Activated naive CD4-positive, alpha-beta T cell treated with anti-CD3 and anti-CD28 coated beads for 36 hours (primary cell): Measurements from ENCODE around the gene SESN1. TPM values are rescaled to one million over a fixed set of nuclear protein-coding genes. Genes with fewer than 3 reads are reported as not detected.

Experiments
- CTCF ChIA-PET: fragments of 350-600 bp; sonication (Branson Sonifier 250); formaldehyde crosslinking; loops from one replicate; lab custom pipeline; 2021; ENCODE audit warnings: antibody characterized with exemption; lab: Charles Lee
- DNase-seq: peaks from one replicate; pipeline ENCODE4 v3.0.0-alpha.2; 2020
- H3K27ac Mint-ChIP-seq: one replicate; pipeline ENCODE4 v1.8.0; 2021; ENCODE audit warnings: mild to moderate bottlenecking, mixed read lengths
- H3K27me3 Mint-ChIP-seq: one replicate; pipeline ENCODE4 v1.8.0; 2021; ENCODE audit warnings: low read depth, mixed read lengths
- H3K36me3 Mint-ChIP-seq: one replicate; pipeline ENCODE4 v1.8.0; 2021; ENCODE audit warnings: low read depth, mixed read lengths
- H3K4me1 Mint-ChIP-seq: one replicate; pipeline ENCODE4 v1.8.0; 2021; ENCODE audit warnings: low read depth, mixed read lengths
- H3K4me3 Mint-ChIP-seq: one replicate; pipeline ENCODE4 v1.8.0; 2021; ENCODE audit warnings: mild to moderate bottlenecking, moderate library complexity, mixed read lengths
- H3K9me3 Mint-ChIP-seq: one replicate; pipeline ENCODE4 v1.8.0; 2021; ENCODE audit warnings: mixed read lengths
- intact Hi-C: fragments of 100-400 bp; cut with micrococcal nuclease; formaldehyde crosslinking; loops from one replicate; pipeline ENCODE4 v1.15.1; 2023
- total RNA-seq, 2 experiments: library from RNA; stranded (reverse); gene quantifications; one replicate each; pipeline ENCODE4 v1.2.3, GENCODE V29; 2021

SESN1 gene
- total RNA-seq, 2 experiments from 2014 or later: 34.0 to 35.0 TPM

GRCh38 chr6:108961985-108962384 lies 132.7 kb downstream of the SESN1 start:
- no peak for DNase-seq
- Mint-ChIP-seq H3K9me3 (no peaks in the 10 kb centered on the region), H3K36me3 (no peaks in the 10 kb centered on the region), H3K27me3 (no peaks in the 10 kb centered on the region), H3K4me3 (no peak overlapping the region), H3K27ac (no peak overlapping the region), H3K4me1 (peaks cover 4% of the 10 kb centered on the region)
- CTCF ChIA-PET: no interaction called here
- intact Hi-C loops: no loop called here

GRCh38 chr6:108961077-108961476 lies 133.6 kb downstream of the SESN1 start:
- CTCF ChIA-PET: no interaction called here
- intact Hi-C loops: no loop called here
- no peak overlapping the region for H3K27ac Mint-ChIP-seq
- no peak overlapping the region for H3K4me3 Mint-ChIP-seq
- DNase-seq: no peak
- H3K9me3 Mint-ChIP-seq: no peaks in the 10 kb centered on the region
- no peaks in the 10 kb centered on the region for H3K36me3 Mint-ChIP-seq
- no peaks in the 10 kb centered on the region for H3K27me3 Mint-ChIP-seq
- peaks cover 3% of the 10 kb centered on the region for H3K4me1 Mint-ChIP-seq

DNA sequence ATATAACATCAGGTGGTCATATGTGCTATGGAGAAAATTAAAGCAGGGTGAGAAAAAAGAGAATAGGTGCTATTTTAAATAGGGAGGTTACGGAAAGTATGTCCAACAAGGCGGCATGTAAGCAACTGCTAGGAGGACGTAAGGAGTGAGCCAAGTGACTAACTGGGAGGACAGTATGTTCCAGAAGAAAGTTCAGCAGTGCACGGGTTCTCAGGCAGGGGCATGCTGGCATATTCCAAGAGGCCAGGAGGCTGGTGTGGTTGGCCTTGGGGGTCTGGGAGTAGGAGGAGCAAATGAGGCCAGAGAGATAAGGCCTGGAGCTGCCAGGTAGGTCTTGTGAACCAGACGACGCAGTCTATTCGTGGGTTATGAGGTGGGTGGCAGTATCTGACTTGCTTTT lies 134.0 kb downstream of the SESN1 start:
- peaks cover 5% of the 10 kb centered on the region for H3K4me1 Mint-ChIP-seq
- CTCF ChIA-PET: no interaction called here
- no peak overlapping the region for H3K4me3 Mint-ChIP-seq
- intact Hi-C loops: no loop called here
- DNase-seq: no peak
- H3K9me3 Mint-ChIP-seq: no peaks in the 10 kb centered on the region
- no peaks in the 10 kb centered on the region for H3K27me3 Mint-ChIP-seq
- H3K36me3 Mint-ChIP-seq: no peaks in the 10 kb centered on the region
- no peak overlapping the region for H3K27ac Mint-ChIP-seq

DNA sequence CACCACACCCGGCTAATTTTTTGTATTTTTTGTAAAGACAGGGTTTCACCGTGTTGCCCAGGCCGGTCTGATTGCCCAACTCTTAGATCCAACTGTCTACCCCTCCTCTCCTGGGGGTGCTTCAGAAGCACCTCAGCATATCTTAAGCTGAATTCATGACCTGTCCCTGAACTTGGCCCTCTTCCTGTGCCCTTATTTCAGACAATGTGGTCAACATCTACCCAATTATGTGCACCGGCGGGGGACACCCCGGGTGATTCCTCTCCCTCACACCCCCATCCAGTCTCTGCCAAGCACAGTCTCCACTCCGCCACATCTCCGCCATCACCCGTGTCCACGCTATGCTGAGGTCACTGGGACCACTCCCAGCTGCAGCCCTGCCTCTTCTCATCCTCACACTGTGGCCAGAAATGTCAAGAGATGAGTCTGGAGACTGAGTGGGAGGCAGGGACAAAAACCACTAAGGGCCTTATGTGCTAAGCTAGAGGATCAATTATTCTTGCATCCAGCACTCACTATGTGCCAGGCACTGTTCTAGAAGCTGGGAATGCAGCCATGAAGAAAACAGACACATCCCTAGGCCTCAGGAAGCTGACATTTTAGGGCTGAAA lies 134.6 kb downstream of the SESN1 start:
- no peak overlapping the region for H3K4me3 Mint-ChIP-seq
- intact Hi-C loops: no loop called here
- peaks cover 8% of the 10 kb centered on the region for H3K4me1 Mint-ChIP-seq
- H3K9me3 Mint-ChIP-seq: no peaks in the 10 kb centered on the region
- CTCF ChIA-PET: interaction anchor here (1.1 kb wide), 1 partner anchor 8 kb away, joined by 3 read pairs; no protein-coding TSS in a partner anchor
- no peaks in the 10 kb centered on the region for H3K27me3 Mint-ChIP-seq
- no peaks in the 10 kb centered on the region for H3K36me3 Mint-ChIP-seq
- DNase-seq: no peak
- H3K27ac Mint-ChIP-seq: no peak overlapping the region

- no peak for DNase-seq
- Mint-ChIP-seq H3K36me3 (no peaks in the 10 kb centered on the region), H3K9me3 (no peaks in the 10 kb centered on the region), H3K27ac (no peak overlapping the region), H3K4me1 (peaks cover 8% of the 10 kb centered on the region), H3K4me3 (no peak overlapping the region), H3K27me3 (no peaks in the 10 kb centered on the region)
- CTCF ChIA-PET: interaction anchor here (0.6 to 1.1 kb wide), 2 partner anchors 9 to 11 kb away, joined by 3 read pairs; no protein-coding TSS in a partner anchor
- intact Hi-C loops: no loop called here
Measured at GRCh38 chr6:108958900-108959770, 135.5 kb downstream of the SESN1 start.

GRCh38 chr6:108957221-108957620 lies 137.4 kb downstream of the SESN1 start:
- no peak for DNase-seq
- Mint-ChIP-seq H3K27ac (no peak overlapping the region), H3K9me3 (no peaks in the 10 kb centered on the region), H3K27me3 (no peaks in the 10 kb centered on the region), H3K4me3 (no peak overlapping the region), H3K36me3 (no peaks in the 10 kb centered on the region), H3K4me1 (peaks cover 8% of the 10 kb centered on the region)
- CTCF ChIA-PET: interaction anchor here (1.4 kb wide), 1 partner anchor 31 kb away, joined by 3 read pairs; no protein-coding TSS in a partner anchor
- intact Hi-C loops: no loop called here

DNA sequence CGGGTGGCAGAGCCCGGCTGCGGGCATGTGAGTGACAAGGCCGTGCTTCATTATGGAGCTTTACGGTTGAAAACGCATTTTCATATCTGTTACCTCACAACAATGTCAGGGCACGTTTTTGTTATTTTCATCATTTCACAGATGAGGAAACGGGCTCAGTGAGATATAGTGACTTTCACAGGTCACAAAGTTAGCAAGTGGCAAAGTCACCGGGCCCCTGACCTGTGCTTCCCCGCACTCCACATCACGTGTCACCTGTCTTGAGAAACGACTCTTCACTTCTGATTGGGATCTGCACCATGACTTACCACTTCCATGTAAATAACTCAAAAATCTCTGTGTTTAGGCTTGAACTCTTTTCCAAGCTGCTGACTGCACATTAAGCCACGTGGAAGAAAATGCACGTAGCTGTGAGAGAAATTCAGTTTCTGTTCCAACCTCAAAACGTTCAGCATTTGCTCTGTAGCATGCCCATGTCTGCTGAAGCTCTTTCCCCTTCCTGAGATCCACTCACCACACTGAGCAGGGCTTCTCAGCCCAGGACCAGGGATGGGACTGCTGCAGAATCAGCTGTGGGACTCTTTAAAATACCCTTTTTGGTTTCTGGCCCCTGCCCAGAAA lies 139.2 kb downstream of the SESN1 start:
- Mint-ChIP-seq H3K27ac (no peak overlapping the region), H3K4me3 (no peak overlapping the region)
- intact Hi-C loops: no loop called here

GRCh38 chr6:108953681-108954080 lies 141.0 kb downstream of the SESN1 start:
- peaks cover 5% of the 10 kb centered on the region for H3K4me1 Mint-ChIP-seq
- intact Hi-C loops: no loop called here
- CTCF ChIA-PET: no interaction called here
- no peak overlapping the region for H3K27ac Mint-ChIP-seq
- H3K27me3 Mint-ChIP-seq: no peaks in the 10 kb centered on the region
- H3K4me3 Mint-ChIP-seq: no peak overlapping the region
- no peaks in the 10 kb centered on the region for H3K36me3 Mint-ChIP-seq
- no peak for DNase-seq
- H3K9me3 Mint-ChIP-seq: no peaks in the 10 kb centered on the region

More for the DNA sequence above, 139.2 kb downstream of the SESN1 start:
- no peaks in the 10 kb centered on the region for H3K36me3 Mint-ChIP-seq
- H3K4me1 Mint-ChIP-seq: peaks cover 8% of the 10 kb centered on the region
- no peaks in the 10 kb centered on the region for H3K27me3 Mint-ChIP-seq
- H3K9me3 Mint-ChIP-seq: no peaks in the 10 kb centered on the region
- CTCF ChIA-PET: interaction anchor here (1.2 to 1.4 kb wide), 2 partner anchors 12 to 52 kb away, joined by 3 read pairs; no protein-coding TSS in a partner anchor
- no peak for DNase-seq

GRCh38 chr6:108952776-108953486 lies 141.7 kb downstream of the SESN1 start:
- no peaks in the 10 kb centered on the region for H3K36me3 Mint-ChIP-seq
- intact Hi-C loops: no loop called here
- H3K27me3 Mint-ChIP-seq: no peaks in the 10 kb centered on the region
- H3K27ac Mint-ChIP-seq: no peak overlapping the region
- DNase-seq: no peak
- H3K4me1 Mint-ChIP-seq: peaks cover 5% of the 10 kb centered on the region
- no peak overlapping the region for H3K4me3 Mint-ChIP-seq
- CTCF ChIA-PET: no interaction called here
- H3K9me3 Mint-ChIP-seq: no peaks in the 10 kb centered on the region

DNA sequence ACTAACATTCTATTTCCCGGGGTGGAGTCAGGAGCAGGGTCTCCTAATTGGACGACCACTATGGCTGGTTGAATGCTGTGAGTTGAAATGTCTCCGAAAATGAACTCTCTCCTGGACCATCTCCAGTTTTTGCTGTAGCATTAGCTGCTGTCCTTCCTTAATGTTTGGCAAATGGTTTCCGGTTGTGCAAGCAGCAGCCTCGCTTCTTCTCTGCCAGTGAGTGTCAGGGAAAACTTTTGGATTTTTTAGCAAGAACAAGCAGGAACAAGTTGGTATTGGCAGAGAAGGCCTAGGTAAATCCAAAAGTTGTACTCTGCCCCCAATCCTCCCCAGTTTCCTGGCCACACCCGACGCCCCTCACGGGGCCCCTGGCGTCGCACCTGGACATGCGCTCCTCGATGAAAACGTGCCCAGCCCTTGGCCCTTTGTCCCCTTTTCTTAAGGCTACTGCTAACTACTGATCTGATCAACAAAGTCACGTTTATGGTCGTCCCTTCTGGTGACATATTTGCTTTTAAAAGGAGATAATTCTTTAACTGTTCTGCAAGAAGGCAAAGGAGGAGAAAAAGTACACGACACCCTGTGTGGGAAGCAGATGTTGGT lies 143.2 kb downstream of the SESN1 start:
- DNase-seq: no peak
- Mint-ChIP-seq H3K27me3 (no peaks in the 10 kb centered on the region), H3K27ac (no peak overlapping the region), H3K36me3 (no peaks in the 10 kb centered on the region), H3K4me1 (peaks cover 13% of the 10 kb centered on the region), H3K4me3 (no peak overlapping the region), H3K9me3 (no peaks in the 10 kb centered on the region)
- intact Hi-C loops: no loop called here
- CTCF ChIA-PET: no interaction called here

DNA sequence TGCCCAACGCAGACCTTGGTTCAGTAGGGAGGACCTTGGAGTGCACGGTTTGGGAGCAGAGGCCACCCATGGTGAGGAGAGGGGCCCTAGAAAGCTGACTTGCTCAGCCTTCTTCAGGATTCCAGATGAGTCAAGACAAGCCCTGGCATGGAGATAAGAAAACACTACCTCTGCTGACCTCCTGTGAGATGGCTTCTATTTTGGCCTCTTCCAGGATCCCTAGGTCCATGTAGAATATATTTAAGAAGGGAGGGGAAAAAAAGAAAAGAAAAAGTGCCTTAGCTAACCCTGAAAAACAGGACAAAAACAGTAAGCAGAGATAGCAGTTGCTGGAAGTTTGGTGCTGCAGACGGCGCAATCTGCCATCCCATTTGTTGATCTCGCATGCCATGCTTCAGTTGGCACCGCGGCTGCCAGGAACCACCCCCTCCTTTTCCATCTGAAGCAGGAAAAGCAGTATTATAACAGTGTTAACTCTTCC lies 146.4 kb downstream of the SESN1 start:
- Mint-ChIP-seq H3K4me3 (no peak overlapping the region), H3K36me3 (no peaks in the 10 kb centered on the region), H3K27ac (no peak overlapping the region), H3K9me3 (no peaks in the 10 kb centered on the region), H3K4me1 (peaks cover 18% of the 10 kb centered on the region), H3K27me3 (no peaks in the 10 kb centered on the region)
- intact Hi-C loops: no loop called here
- CTCF ChIA-PET: interaction anchor here (0.6 to 1.2 kb wide), 6 partner anchors 11 to 119 kb away, joined by 3 to 4 read pairs (median 3); no protein-coding TSS in a partner anchor
- DNase-seq: no peak
